ENCODE results near the gene SIM1. TPM values are rescaled to one million over a fixed set of nuclear protein-coding genes. Genes with fewer than 3 reads are reported as not detected.

Gene SIM1
- total and polyA plus RNA-seq, 2 experiments from 2014 or later: 0.30 TPM; not detected in 1

GRCh38 chr6:100432136-100432535 is 32.6 kb downstream of the SIM1 start:
- H3K36me3 ChIP-seq (replicated peaks; ENCODE audit: insufficient read depth, low read depth): no peaks in the 10 kb centered on the region
- H3K79me2 ChIP-seq: no peaks in the 10 kb centered on the region
- H3K4me3 ChIP-seq: no peak overlapping the region
- no peaks in the 10 kb centered on the region for H3K4me1 ChIP-seq (ENCODE audit: insufficient read depth)
- H3K9me2 ChIP-seq (replicated peaks; ENCODE audit: insufficient read depth): no peaks in the 10 kb centered on the region
- no peak overlapping the region for H2AFZ ChIP-seq
- H3K4me2 ChIP-seq: no peak overlapping the region
- TF ChIP-seq CTCF (IDR thresholded peaks at IDR 0.05; ENCODE audit: poor library complexity) (no peak), EZH2phosphoT487 (IDR thresholded peaks at IDR 0.05; ENCODE audit: low read depth, severe bottlenecking, unreplicated experiment) (no peak), EZH2 (IDR thresholded peaks at IDR 0.05; ENCODE audit: borderline replicate concordance) (no peak)
- H3K27me3 ChIP-seq: peaks cover 4% of the 10 kb centered on the region
- 43% methylated on average over 3 of the region's 3 CpGs for WGBS (ENCODE audit: low lambda C conversion rate, missing lambda C conversion rate)
- no peaks in the 10 kb centered on the region for H4K20me1 ChIP-seq (ENCODE audit: insufficient read depth, poor library complexity, severe bottlenecking)
- no peak overlapping the region for H3K27ac ChIP-seq
- H3K9me3 ChIP-seq (ENCODE audit: low read depth): no peaks in the 10 kb centered on the region
- no peak for DNase-seq (ENCODE audit: low spot score)

- Histone ChIP-seq H3K4me3 (no peak overlapping the region), H3K36me3 (replicated peaks; ENCODE audit: insufficient read depth, low read depth) (no peaks in the 10 kb centered on the region), H3K4me1 (ENCODE audit: insufficient read depth) (no peaks in the 10 kb centered on the region), H3K27ac (no peak overlapping the region), H3K4me2 (no peak overlapping the region), H3K9me2 (replicated peaks; ENCODE audit: insufficient read depth) (no peaks in the 10 kb centered on the region), H4K20me1 (ENCODE audit: insufficient read depth, poor library complexity, severe bottlenecking) (no peaks in the 10 kb centered on the region), H3K27me3 (peaks cover 4% of the 10 kb centered on the region), H3K79me2 (no peaks in the 10 kb centered on the region), H2AFZ (no peak overlapping the region), H3K9me3 (ENCODE audit: low read depth) (no peaks in the 10 kb centered on the region)
- WGBS (ENCODE audit: low lambda C conversion rate, missing lambda C conversion rate): 74% methylated on average over 3 of the region's 3 CpGs
- no peak for DNase-seq (ENCODE audit: low spot score)
- TF ChIP-seq CTCF (IDR thresholded peaks at IDR 0.05; ENCODE audit: poor library complexity): no peak
- no peak for TF ChIP-seq EZH2 (IDR thresholded peaks at IDR 0.05; ENCODE audit: borderline replicate concordance)
- no peak for TF ChIP-seq EZH2phosphoT487 (IDR thresholded peaks at IDR 0.05; ENCODE audit: low read depth, severe bottlenecking, unreplicated experiment)
Observed at GRCh38 chr6:100430962-100431361, 33.8 kb downstream of the SIM1 start.

GRCh38 chr6:100427452-100427851 is 37.3 kb downstream of the SIM1 start:
- H3K79me2 ChIP-seq: no peaks in the 10 kb centered on the region
- peaks cover 4% of the 10 kb centered on the region for H3K27me3 ChIP-seq
- TF ChIP-seq EZH2phosphoT487 (IDR thresholded peaks at IDR 0.05; ENCODE audit: low read depth, severe bottlenecking, unreplicated experiment) (no peak), EZH2 (IDR thresholded peaks at IDR 0.05; ENCODE audit: borderline replicate concordance) (no peak), CTCF (IDR thresholded peaks at IDR 0.05; ENCODE audit: poor library complexity) (no peak)
- H3K9me3 ChIP-seq (ENCODE audit: low read depth): no peaks in the 10 kb centered on the region
- H3K4me2 ChIP-seq: no peak overlapping the region
- H3K4me3 ChIP-seq: no peak overlapping the region
- no peaks in the 10 kb centered on the region for H3K36me3 ChIP-seq (replicated peaks; ENCODE audit: insufficient read depth, low read depth)
- no peak overlapping the region for H2AFZ ChIP-seq
- no peaks in the 10 kb centered on the region for H4K20me1 ChIP-seq (ENCODE audit: insufficient read depth, poor library complexity, severe bottlenecking)
- DNase-seq (ENCODE audit: low spot score): no peak
- H3K4me1 ChIP-seq (ENCODE audit: insufficient read depth): no peaks in the 10 kb centered on the region
- no peaks in the 10 kb centered on the region for H3K9me2 ChIP-seq (replicated peaks; ENCODE audit: insufficient read depth)
- H3K27ac ChIP-seq: no peak overlapping the region

All from hepatocyte (in vitro differentiated cells).